B cell (primary cell): ENCODE results near the gene TMEM147. TPM values are rescaled to one million over a fixed set of nuclear protein-coding genes. Genes with fewer than 3 reads are reported as not detected.

Source experiments
- ATAC-seq: fragments of 200-7000 bp; cut with Tn5 transposase; one replicate; pipeline ENCODE4 v1.10.0; 2021; ENCODE audit warnings: low read depth, mild to moderate bottlenecking, moderate number of reproducible peaks, moderate library complexity
- CTCF ChIA-PET: fragments of 350-600 bp; sonication (Branson Sonifier 250); formaldehyde crosslinking; loops from one replicate; lab custom pipeline; 2021; ENCODE audit warnings: antibody characterized with exemption, inconsistent platforms; lab: Charles Lee
- POLR2A ChIA-PET: fragments of 350-600 bp; sonication (Branson Sonifier 250); formaldehyde crosslinking; loops from one replicate; lab custom pipeline; 2021; ENCODE audit warnings: antibody characterized with exemption; lab: Charles Lee
- DNase-seq: peaks from one replicate; pipeline ENCODE4 v3.0.0; 2013
- H2AFZ ChIP-seq: 2 replicates; pipeline ENCODE4 v1.6.1; 2012; ENCODE audit warnings: mild to moderate bottlenecking, low read depth, low read length; ENCODE audit not compliant: insufficient read depth, poor library complexity, severe bottlenecking
- H3K27ac ChIP-seq, 2 donors: 1 replicate in 1 of 2; 2 replicates in 1 of 2; pipeline ENCODE4 v1.5.1; 2012 to 2013; ENCODE audit warnings: low read length in 2 of 2, mild to moderate bottlenecking in 2 of 2, moderate library complexity in 1 of 2
- H3K27me3 ChIP-seq, 4 experiments: fragments of 200-600 bp in 1 of 4; sonication (generic) in 1 of 4; replicated peaks in 1 of 4; 1 replicate in 2 of 4; 2 replicates in 2 of 4; pipeline versions ENCODE4 v1.6.1 to v1.7.0; 2013 to 2016; ENCODE audit warnings: low read length in 3 of 4, mild to moderate bottlenecking in 2 of 4, mixed read lengths in 1 of 4, moderate library complexity in 1 of 4; ENCODE audit not compliant: insufficient read depth in 4 of 4, control insufficient read depth in 3 of 4; ENCODE audit errors: control extremely low read depth in 1 of 4
- H3K36me3 ChIP-seq, 2 experiments: replicated peaks in 1 of 2; 1 replicate in 1 of 2; 2 replicates in 1 of 2; pipeline versions ENCODE4 v1.6.1 to v1.7.1; 2013; ENCODE audit warnings: low read length in 1 of 2; ENCODE audit not compliant: insufficient read depth in 2 of 2, control insufficient read depth in 1 of 2; ENCODE audit errors: control extremely low read depth in 1 of 2, extremely low read depth in 1 of 2
- H3K4me1 ChIP-seq, 2 donors: fragments of 200-600 bp in 1 of 2; sonication (generic) in 1 of 2; 1 replicate in 1 of 2; 2 replicates in 1 of 2; pipeline versions ENCODE4 v1.5.1 to v1.6.1; 2013 to 2017; ENCODE audit warnings: low read length in 2 of 2; ENCODE audit not compliant: control insufficient read depth in 2 of 2, insufficient read depth in 2 of 2
- H3K4me2 ChIP-seq: replicated peaks from 2 replicates; pipeline ENCODE3; 2012; ENCODE audit warnings: mild to moderate bottlenecking, low read depth, low read length; ENCODE audit not compliant: poor library complexity, severe bottlenecking
- H3K4me3 ChIP-seq, 5 experiments: fragments of 200-600 bp in 1 of 5; sonication (generic) in 1 of 5; 1 replicate in 3 of 5; 2 replicates in 2 of 5; pipeline versions ENCODE4 v1.5.1 to v1.7.0; 2011 to 2016; ENCODE audit warnings: low read length in 4 of 5, mild to moderate bottlenecking in 4 of 5, low read depth in 2 of 5, control low read depth in 1 of 5, moderate library complexity in 1 of 5; ENCODE audit not compliant: insufficient read depth in 1 of 5; ENCODE audit errors: control extremely low read depth in 1 of 5, extremely low read depth in 1 of 5
- H3K79me2 ChIP-seq: fragments of 200-600 bp; sonication (generic); one replicate; pipeline ENCODE4 v1.6.0; 2016; ENCODE audit warnings: low read length; ENCODE audit not compliant: control insufficient read depth, insufficient read depth
- H3K9ac ChIP-seq: fragments of 200-600 bp; sonication (generic); 2 replicates; pipeline ENCODE4 v1.6.1; 2017; ENCODE audit warnings: mild to moderate bottlenecking, low read length, moderate library complexity
- H3K9me3 ChIP-seq, 3 donors: one replicate each; pipeline versions ENCODE4 v1.6.1 to v1.7.1; 2013; ENCODE audit warnings: low read length in 2 of 3; ENCODE audit not compliant: control insufficient read depth in 2 of 3, insufficient read depth in 1 of 3; ENCODE audit errors: control extremely low read depth in 1 of 3
- H4K20me1 ChIP-seq: 2 replicates; pipeline ENCODE4 v1.6.0; 2012; ENCODE audit warnings: mild to moderate bottlenecking, low read length; ENCODE audit not compliant: insufficient read depth, control insufficient read depth, poor library complexity, severe bottlenecking
- H3K27ac Mint-ChIP-seq: one replicate; pipeline ENCODE4 v1.8.0; 2021; ENCODE audit warnings: mixed read lengths
- H3K27me3 Mint-ChIP-seq: one replicate; pipeline ENCODE4 v1.8.0; 2021; ENCODE audit warnings: mixed read lengths
- H3K4me1 Mint-ChIP-seq: one replicate; pipeline ENCODE4 v1.8.0; 2021; ENCODE audit warnings: mixed read lengths
- H3K4me3 Mint-ChIP-seq: one replicate; pipeline ENCODE4 v1.8.0; 2021; ENCODE audit warnings: mixed read lengths
- H3K9me3 Mint-ChIP-seq: one replicate; pipeline ENCODE4 v1.8.0; 2022; ENCODE audit warnings: mixed read lengths; ENCODE audit not compliant: insufficient read depth
- CTCF ChIP-seq: fragments of 200-600 bp; IDR thresholded peaks from one replicate; pipeline ENCODE4 v1.8.0; 2022; ENCODE audit warnings: antibody characterized with exemption, mild to moderate bottlenecking
- EZH2 ChIP-seq: IDR thresholded peaks from 2 replicates; pipeline ENCODE4 v1.6.1; 2012; ENCODE audit warnings: borderline replicate concordance, low read depth, mild to moderate bottlenecking, moderate library complexity, low read length; ENCODE audit not compliant: insufficient read depth, poor library complexity, severe bottlenecking
- WGBS: methylation state at CpG from one replicate; pipeline ENCODE4 v1.1.5; 2013; ENCODE audit warnings: missing lambda C conversion rate; ENCODE audit not compliant: insufficient coverage; 5-methylcytosine and 5-hydroxymethylcytosine counted together
- intact Hi-C: fragments of 100-400 bp; cut with micrococcal nuclease; formaldehyde crosslinking; loops from one replicate; pipeline ENCODE4 v1.10.0; 2022
- polyA plus RNA-seq: library from polyadenylated mRNA; depleted of rRNA; stranded (reverse); fragments of >200 nt; gene quantifications from 2 replicates; pipeline ENCODE4 v1.2.3, GENCODE V29; 2012
- total RNA-seq, 2 donors: library from RNA; stranded (reverse); fragments of 120-200 nt in 1 of 2; gene quantifications; 1 replicate in 1 of 2; 2 replicates in 1 of 2; pipeline versions ENCODE4 v1.2.3 to v1.2.4, GENCODE V29; 2013 to 2022

TMEM147 gene
- total and polyA plus RNA-seq, 2 donors (not counting 1 experiment from before 2014, with no cell fraction given): 39.8 to 68.9 TPM

DNA sequence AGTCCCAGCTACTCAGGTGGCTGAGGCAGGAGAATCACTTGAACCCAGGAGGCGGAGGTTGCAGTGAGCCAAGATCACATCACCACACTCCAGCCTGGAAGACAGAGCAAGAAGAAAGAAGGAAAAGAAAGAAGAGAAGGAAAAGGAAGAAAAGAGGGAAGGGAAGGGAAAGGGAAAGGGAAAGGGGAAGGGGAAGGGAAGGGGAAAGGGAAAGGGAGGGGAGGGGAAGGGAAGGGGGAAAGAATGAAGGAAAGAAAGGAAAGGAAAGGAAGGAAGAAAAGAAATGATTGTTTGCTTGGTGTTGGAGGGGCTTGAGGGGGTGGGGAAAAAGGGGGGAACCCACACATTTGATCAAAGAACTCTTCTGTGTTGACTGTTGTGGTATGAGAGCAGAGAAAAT lies 50.5 kb downstream of the TMEM147 start:
- no peak overlapping the region for H3K4me3 ChIP-seq
- peaks cover 0 to 7% (median 0%) of the 10 kb centered on the region in 4 experiments for H3K27me3 ChIP-seq
- Mint-ChIP-seq H3K27me3 (peaks cover 32% of the 10 kb centered on the region), H3K9me3 (no peaks in the 10 kb centered on the region), H3K4me3 (no peak overlapping the region), H3K27ac (no peak overlapping the region), H3K4me1 (no peaks in the 10 kb centered on the region)
- DNase-seq (no peak), ATAC-seq (no peak)
- no peaks in the 10 kb centered on the region for H3K9me3 ChIP-seq
- H3K36me3 ChIP-seq: no peaks in the 10 kb centered on the region
- H3K4me2 ChIP-seq: no peak overlapping the region
- no peak for TF ChIP-seq CTCF
- TF ChIP-seq EZH2: no peak
- no peaks in the 10 kb centered on the region for H4K20me1 ChIP-seq
- H3K27ac ChIP-seq: no peak overlapping the region
- H2AFZ ChIP-seq: no peak overlapping the region
- intact Hi-C loops: no loop called here
- H3K4me1 ChIP-seq: no peaks in the 10 kb centered on the region
- POLR2A ChIA-PET: no interaction called here
- no CpG with 5 or more reads among the region's 1 CpG for WGBS
- no peak overlapping the region for H3K9ac ChIP-seq
- H3K79me2 ChIP-seq: no peaks in the 10 kb centered on the region
- CTCF ChIA-PET: no interaction called here

DNA sequence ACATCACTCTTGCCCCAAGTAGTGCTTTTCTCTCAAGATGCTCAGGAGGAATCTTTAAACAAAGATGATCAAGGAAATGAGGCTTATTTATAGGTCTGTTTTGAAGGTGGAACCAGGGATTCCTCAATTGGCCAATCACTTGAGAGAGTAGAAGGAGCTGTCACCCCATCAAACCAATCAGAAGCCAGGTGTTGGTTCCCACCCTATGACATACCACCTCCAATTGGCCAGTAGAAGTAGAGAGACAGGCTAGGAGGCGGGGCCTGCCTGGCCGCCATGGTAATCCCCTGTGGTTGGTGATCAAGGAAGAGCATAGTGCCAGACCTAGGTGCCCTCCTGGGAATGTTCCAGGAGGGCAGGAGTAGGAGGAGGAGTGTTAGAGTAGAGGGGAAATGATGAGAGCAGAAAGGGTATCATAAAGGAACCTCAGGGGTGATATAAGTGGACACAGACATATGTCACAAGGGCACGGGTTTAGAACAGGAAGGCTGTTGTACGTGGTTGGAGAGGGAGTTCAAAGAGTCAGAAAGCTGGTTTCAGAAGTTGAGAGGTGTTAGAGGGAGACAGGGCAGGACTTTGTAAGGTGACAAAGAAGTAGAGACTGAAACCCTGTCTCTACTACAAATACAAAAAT lies 51.1 kb downstream of the TMEM147 start:
- no peak overlapping the region for H3K4me2 ChIP-seq
- H3K27me3 Mint-ChIP-seq: peaks cover 32% of the 10 kb centered on the region
- H3K4me3 Mint-ChIP-seq: no peak overlapping the region

More for the DNA sequence above, 51.1 kb downstream of the TMEM147 start:
- H3K4me1 Mint-ChIP-seq: no peaks in the 10 kb centered on the region
- H3K27ac Mint-ChIP-seq: no peak overlapping the region
- WGBS: 48% methylated on average over 4 of the region's 4 CpGs
- no peak overlapping the region for H2AFZ ChIP-seq
- no peaks in the 10 kb centered on the region for H3K4me1 ChIP-seq
- no peak overlapping the region for H3K9ac ChIP-seq
- TF ChIP-seq CTCF (no peak), EZH2 (no peak)
- ChIA-PET CTCF (interaction anchor here (1.2 kb wide), 1 partner anchor 87 kb away, joined by 4 read pairs; no protein-coding TSS in a partner anchor), POLR2A (no interaction called here)
- H3K36me3 ChIP-seq: no peaks in the 10 kb centered on the region
- no peaks in the 10 kb centered on the region for H3K79me2 ChIP-seq
- ATAC-seq (no peak), DNase-seq (no peak)
- intact Hi-C loops: no loop called here
- H3K27me3 ChIP-seq: peaks cover 0 to 7% (median 0%) of the 10 kb centered on the region in 4 experiments
- H3K9me3 Mint-ChIP-seq: no peaks in the 10 kb centered on the region
- no peak overlapping the region for H3K27ac ChIP-seq
- H3K4me3 ChIP-seq: no peak overlapping the region
- no peaks in the 10 kb centered on the region for H4K20me1 ChIP-seq
- no peaks in the 10 kb centered on the region for H3K9me3 ChIP-seq
